Fibroblast of the aortic adventitia (primary cell): Measurements from ENCODE around the gene CSAG2. TPM values are rescaled to one million over a fixed set of nuclear protein-coding genes. Genes with fewer than 3 reads are reported as not detected.

Experiments used
- DNase-seq: peaks from one replicate; pipeline ENCODE4 v3.0.0-alpha.2; 2010; ENCODE audit warnings: low read depth
- H3K4me3 ChIP-seq: 2 replicates; pipeline ENCODE4 v1.5.1; 2011; ENCODE audit warnings: low read depth, mild to moderate bottlenecking, control low read depth, low read length, moderate library complexity
- CTCF ChIP-seq: IDR thresholded peaks from 2 replicates; pipeline ENCODE4 v1.5.1; 2011; ENCODE audit warnings: mild to moderate bottlenecking, low read length, control low read depth, inconsistent platforms; ENCODE audit not compliant: insufficient read depth
- total RNA-seq: library from RNA; depleted of rRNA; stranded (reverse); fragments of >200 nt; gene quantifications from 2 replicates; pipeline ENCODE4 v1.2.3, GENCODE V29; 2012; ENCODE audit warnings: low replicate concordance

CSAG2 gene
- total RNA-seq, 1 donor: not detected

- no peak for DNase-seq
- no peak overlapping the region for H3K4me3 ChIP-seq
- TF ChIP-seq CTCF: no peak
Observed at GRCh38 chrX:152663086-152663485, 46.0 kb downstream of the CSAG2 start.

GRCh38 chrX:152658302-152658701, 50.8 kb downstream of the CSAG2 start:
- H3K4me3 ChIP-seq: no peak overlapping the region
- no peak for TF ChIP-seq CTCF
- no peak for DNase-seq

Other genes starting within 250 kb of the CSAG2 start
- not detected in 2 replicates for gene GABRQ, start 71.4 kb downstream of the CSAG2 start, total RNA-seq
- gene MAGEA3, start 10.5 kb downstream of the CSAG2 start, total RNA-seq: not detected in 2 replicates
- not detected in 2 replicates for gene MAGEA2B, start 5.4 kb upstream of the CSAG2 start, total RNA-seq
- not detected in 2 replicates for gene CSAG1, start 24.4 kb upstream of the CSAG2 start, total RNA-seq
- gene MAGEA12, start 24.5 kb upstream of the CSAG2 start, total RNA-seq: not detected in 2 replicates
- gene MAGEA2, start 44.6 kb upstream of the CSAG2 start, total RNA-seq: not detected in 2 replicates
- gene CSAG3, start 49.9 kb upstream of the CSAG2 start, total RNA-seq: not detected in 2 replicates
- not detected in 2 replicates for gene MAGEA6, start 60.4 kb upstream of the CSAG2 start, total RNA-seq
- gene CETN2, start 121.5 kb upstream of the CSAG2 start, total RNA-seq: 65.7 and 209 TPM in 2 replicates
- gene NSDHL, start 121.8 kb upstream of the CSAG2 start, total RNA-seq: 8.8 and 11.7 TPM in 2 replicates
- gene ZNF185, start 188.8 kb upstream of the CSAG2 start, total RNA-seq: 1.1 and 4.7 TPM in 2 replicates